ENCODE results near the gene TRMT61A.

- TF ChIP-seq EZH2 (IDR thresholded peaks at IDR 0.05) (no peak), POLR2AphosphoS5 (IDR thresholded peaks at IDR 0.05; ENCODE audit: borderline replicate concordance, low read depth, low read length) (no peak), FOXP2 (optimal IDR thresholded peaks at IDR 0.05; ENCODE audit: control extremely low read depth, extremely low read length, insufficient read depth) (no peak)
Observed at GRCh38 chr14:103519837-103520212, 9.2 kb upstream of the TRMT61A start.

All from SK-N-MC (cell line).